ENCODE measurements around the gene CNTFR.

The CNTFR gene

GRCh38 chr9:34572092-34572491, 17.4 kb downstream of the CNTFR start:
- no peak for DNase-seq

- DNase-seq: no peak
Observed at GRCh38 chr9:34571481-34571810, 18.1 kb downstream of the CNTFR start.

- no peak for DNase-seq
Observed at GRCh38 chr9:34570809-34571480, 18.6 kb downstream of the CNTFR start.

- DNase-seq: no peak
Observed at GRCh38 chr9:34570376-34570775, 19.1 kb downstream of the CNTFR start.

GRCh38 chr9:34568774-34569173, 20.8 kb downstream of the CNTFR start:
- DNase-seq: no peak

- DNase-seq: no peak
Observed at GRCh38 chr9:34568133-34568532, 21.4 kb downstream of the CNTFR start.

- no peak for DNase-seq
Observed at GRCh38 chr9:34566972-34567371, 22.6 kb downstream of the CNTFR start.

GRCh38 chr9:34566322-34566721, 23.2 kb downstream of the CNTFR start:
- no peak for DNase-seq

- DNase-seq: no peak
Observed at GRCh38 chr9:34565856-34566255, 23.7 kb downstream of the CNTFR start.

GRCh38 chr9:34564617-34565016, 24.9 kb downstream of the CNTFR start:
- DNase-seq: no peak

- DNase-seq: no peak
Observed at GRCh38 chr9:34563262-34563661, 26.3 kb downstream of the CNTFR start.

GRCh38 chr9:34562135-34562745, 27.3 kb downstream of the CNTFR start:
- peak; percentile 28 for DNase-seq

GRCh38 chr9:34560599-34561214, 28.8 kb downstream of the CNTFR start:
- no peak for DNase-seq

- peak; percentile 10 for DNase-seq
Observed at GRCh38 chr9:34559624-34560455, 29.7 kb downstream of the CNTFR start.

GRCh38 chr9:34558919-34559623, 30.5 kb downstream of the CNTFR start:
- no peak for DNase-seq

GRCh38 chr9:34558364-34558763, 31.2 kb downstream of the CNTFR start:
- no peak for DNase-seq

GRCh38 chr9:34557426-34558321, 31.9 kb downstream of the CNTFR start:
- no peak for DNase-seq

GRCh38 chr9:34556949-34557348, 32.6 kb downstream of the CNTFR start:
- no peak for DNase-seq

GRCh38 chr9:34555936-34556525, 33.5 kb downstream of the CNTFR start:
- no peak for DNase-seq

GRCh38 chr9:34555500-34555899, 34.0 kb downstream of the CNTFR start:
- no peak for DNase-seq

- DNase-seq: no peak
Observed at GRCh38 chr9:34555002-34555348, 34.5 kb downstream of the CNTFR start.
